NCI-H2227 treated with DMSO at 0.1 percent for 48 hours (cell line): Measurements from ENCODE around the gene HAPLN2.
A peak's percentile ranks its signal among the peaks of the same experiment; 100 is the strongest.
"Not testable (repeated sequence)": the region's sequence is repeated elsewhere in the genome, so short reads cannot be mapped to it uniquely, and the experiment has no call there.

Experiments
- DNase-seq: peaks from one replicate; lab custom pipeline; 2025; lab: John Stamatoyannopoulos, UW

HAPLN2 gene

GRCh38 chr1:156618853-156619581 is at the start of gene HAPLN2:
Gene HAPLN2, plus strand, starts transcription at chr1:156619415. Its CDS starts 4,076 bp downstream, at chr1:156623491.
- peak; percentile 28 for DNase-seq

- DNase-seq = no peak
These were observed 47.9 kb upstream of the HAPLN2 start for GRCh38 chr1:156571261-156571852.

- DNase-seq = peak; percentile 90
These were observed 47.1 kb upstream of the HAPLN2 start, which contains the start of gene IQGAP3 for GRCh38 chr1:156571919-156572662. Gene IQGAP3, minus strand, starts transcription at chr1:156572565. Its CDS starts 36 bp downstream, at chr1:156572529.

GRCh38 chr1:156572663-156573018 is 46.6 kb upstream of the HAPLN2 start:
- no peak for DNase-seq

GRCh38 chr1:156574039-156574633 is 45.1 kb upstream of the HAPLN2 start:
- DNase-seq = no peak

GRCh38 chr1:156577550-156577949 is 41.7 kb upstream of the HAPLN2 start:
- DNase-seq = no peak

- DNase-seq = no peak
These were observed 41.2 kb upstream of the HAPLN2 start for GRCh38 chr1:156578055-156578454.

- DNase-seq = no peak
These were observed 39.7 kb upstream of the HAPLN2 start, which contains the start of gene TTC24 for GRCh38 chr1:156579472-156579871. Gene TTC24, plus strand, starts transcription at chr1:156579723. Its CDS starts 1,642 bp downstream, at chr1:156581365.

GRCh38 chr1:156581661-156582387 is 37.4 kb upstream of the HAPLN2 start:
- DNase-seq = no peak

GRCh38 chr1:156582388-156583017 is 36.7 kb upstream of the HAPLN2 start:
- no peak for DNase-seq

GRCh38 chr1:156583821-156584622 is 35.2 kb upstream of the HAPLN2 start:
- DNase-seq = peak; percentile 72

GRCh38 chr1:156584813-156585212 is 34.4 kb upstream of the HAPLN2 start:
- no peak for DNase-seq

- no peak for DNase-seq
These were observed 32.9 kb upstream of the HAPLN2 start for GRCh38 chr1:156586323-156586722.

- DNase-seq = no peak
These were observed 32.2 kb upstream of the HAPLN2 start for GRCh38 chr1:156586892-156587477.

- not testable (repeated sequence) for DNase-seq
These were observed 31.3 kb upstream of the HAPLN2 start for GRCh38 chr1:156587927-156588326.

- no peak for DNase-seq
These were observed 29.7 kb upstream of the HAPLN2 start for GRCh38 chr1:156589546-156589945.

- DNase-seq = no peak
These were observed 28.7 kb upstream of the HAPLN2 start for GRCh38 chr1:156590326-156591180.

GRCh38 chr1:156591181-156591431 is 28.1 kb upstream of the HAPLN2 start:
- DNase-seq = no peak

GRCh38 chr1:156591432-156592157 is 27.6 kb upstream of the HAPLN2 start, which contains the start of gene NAXE:
Gene NAXE, plus strand, starts transcription at chr1:156591776. Its CDS starts 29 bp downstream, at chr1:156591805.
- DNase-seq = peak; percentile 76
